CD14-positive monocyte (primary cell): ENCODE results near the gene IQGAP2. TPM values are rescaled to one million over a fixed set of nuclear protein-coding genes. Genes with fewer than 3 reads are reported as not detected.

Source experiments
- DNase-seq, 3 donors: peaks; one replicate each; pipeline ENCODE4 v3.0.0-alpha.2; 2011 to 2022
- H2AFZ ChIP-seq: 2 replicates; pipeline ENCODE4 v1.6.0; 2012; ENCODE audit warnings: mild to moderate bottlenecking, low read depth, low read length, inconsistent platforms; ENCODE audit not compliant: insufficient read depth, poor library complexity, severe bottlenecking
- H3K27ac ChIP-seq, 2 donors: 1 replicate in 1 of 2; 2 replicates in 1 of 2; pipeline ENCODE4 v1.5.1; 2012 to 2013; ENCODE audit warnings: low read length in 2 of 2, control low read depth in 1 of 2, inconsistent platforms in 1 of 2, low read depth in 1 of 2, mild to moderate bottlenecking in 1 of 2
- H3K27me3 ChIP-seq, 2 donors: one replicate each; pipeline versions ENCODE4 v1.6.0 to v1.6.1; 2011 to 2013; ENCODE audit warnings: low read length in 2 of 2; ENCODE audit not compliant: control insufficient read depth in 2 of 2, insufficient read depth in 2 of 2
- H3K36me3 ChIP-seq, 2 donors: replicated peaks in 1 of 2; 1 replicate in 1 of 2; 2 replicates in 1 of 2; pipeline versions ENCODE4 v1.5.1 to v1.6.1; 2012 to 2013; ENCODE audit warnings: low read length in 2 of 2, control low read depth in 1 of 2, inconsistent platforms in 1 of 2, mild to moderate bottlenecking in 1 of 2; ENCODE audit not compliant: insufficient read depth in 2 of 2, control insufficient read depth in 1 of 2
- H3K4me1 ChIP-seq, 2 donors: 1 replicate in 1 of 2; 2 replicates in 1 of 2; pipeline versions ENCODE4 v1.5.1 to v1.6.1; 2012 to 2013; ENCODE audit warnings: low read length in 2 of 2, control low read depth in 1 of 2, inconsistent platforms in 1 of 2, mild to moderate bottlenecking in 1 of 2, moderate library complexity in 1 of 2; ENCODE audit not compliant: insufficient read depth in 2 of 2, control insufficient read depth in 1 of 2
- H3K4me2 ChIP-seq: replicated peaks from 2 replicates; pipeline ENCODE3; 2012; ENCODE audit warnings: low read length, moderate library complexity, mild to moderate bottlenecking; ENCODE audit not compliant: poor library complexity, severe bottlenecking; ENCODE audit errors: extremely low read depth
- H3K4me3 ChIP-seq, 3 experiments: fragments of 200-600 bp in 1 of 3; sonication (generic) in 1 of 3; replicated peaks in 1 of 3; 1 replicate in 2 of 3; 2 replicates in 1 of 3; pipeline ENCODE4 v1.5.1; 2011 to 2013; ENCODE audit warnings: low read length in 3 of 3, mild to moderate bottlenecking in 3 of 3, control low read depth in 2 of 3, low read depth in 2 of 3, inconsistent platforms in 1 of 3, moderate library complexity in 1 of 3
- H3K79me2 ChIP-seq: 2 replicates; pipeline ENCODE4 v1.6.0; 2012; ENCODE audit warnings: mild to moderate bottlenecking, control low read depth, inconsistent platforms, low read length, moderate library complexity; ENCODE audit not compliant: insufficient read depth
- H3K9ac ChIP-seq: 2 replicates; pipeline ENCODE4 v1.6.0; 2017; ENCODE audit warnings: low read length, mild to moderate bottlenecking; ENCODE audit not compliant: insufficient read depth, poor library complexity, severe bottlenecking
- H3K9me3 ChIP-seq, 2 donors: replicated peaks in 1 of 2; 1 replicate in 1 of 2; 2 replicates in 1 of 2; pipeline versions ENCODE4 v1.5.1 to v1.6.1; 2012 to 2013; ENCODE audit warnings: low read length in 2 of 2, control low read depth in 1 of 2; ENCODE audit not compliant: control insufficient read depth in 1 of 2, insufficient read depth in 1 of 2
- H4K20me1 ChIP-seq: 2 replicates; pipeline ENCODE4 v1.6.0; 2012; ENCODE audit warnings: mild to moderate bottlenecking, low read length, control low read depth, moderate library complexity; ENCODE audit not compliant: insufficient read depth
- H3K27ac Mint-ChIP-seq, 7 donors: one replicate each; pipeline ENCODE4 v1.8.0; 2020; ENCODE audit warnings: mild to moderate bottlenecking in 7 of 7, mixed read lengths in 7 of 7, moderate library complexity in 6 of 7, inconsistent platforms in 2 of 7
- H3K27me3 Mint-ChIP-seq, 3 donors: one replicate each; pipeline ENCODE4 v1.8.0; 2021 to 2022; ENCODE audit warnings: low read depth in 3 of 3, mild to moderate bottlenecking in 3 of 3, mixed read lengths in 3 of 3, moderate library complexity in 3 of 3, inconsistent platforms in 1 of 3
- H3K36me3 Mint-ChIP-seq, 2 donors: one replicate each; pipeline ENCODE4 v1.8.0; 2020; ENCODE audit warnings: mixed read lengths in 2 of 2, inconsistent platforms in 1 of 2, mild to moderate bottlenecking in 1 of 2
- H3K4me1 Mint-ChIP-seq: one replicate; pipeline ENCODE4 v1.8.0; 2020; ENCODE audit warnings: mild to moderate bottlenecking, mixed read lengths
- H3K4me3 Mint-ChIP-seq, 2 donors: one replicate each; pipeline ENCODE4 v1.8.0; 2020; ENCODE audit warnings: mild to moderate bottlenecking in 2 of 2, mixed read lengths in 2 of 2, moderate library complexity in 1 of 2
- H3K9me3 Mint-ChIP-seq, 7 donors: one replicate each; pipeline ENCODE4 v1.8.0; 2020 to 2022; ENCODE audit warnings: mixed read lengths in 7 of 7, mild to moderate bottlenecking in 6 of 7, moderate library complexity in 6 of 7, inconsistent platforms in 2 of 7
- WGBS: methylation state at CpG from one replicate; pipeline ENCODE4 v1.1.5; 2013; ENCODE audit warnings: missing lambda C conversion rate; ENCODE audit not compliant: insufficient coverage; 5-methylcytosine and 5-hydroxymethylcytosine counted together
- intact Hi-C, 2 donors: fragments of 100-400 bp; cut with micrococcal nuclease; formaldehyde crosslinking; loops; one replicate each; pipeline versions ENCODE4 v1.15.0 to v1.15.1; 2023
- polyA plus RNA-seq, 3 donors: library from polyadenylated mRNA; depleted of rRNA in 1 of 3; unstranded in 2 of 3; stranded (reverse) in 1 of 3; fragments of 300-500 nt in 2 of 3; fragments of >200 nt in 1 of 3; fragmentation: Illumina TruSeq in 2 of 3; gene quantifications; 1 replicate in 2 of 3; 2 replicates in 1 of 3; pipeline ENCODE4 v1.2.3, GENCODE V29; 2012 to 2021
- TF ChIP-seq, protein P1 (sequence below): fragments of 200-600 bp; IDR thresholded peaks from one replicate; pipeline ENCODE4 v1.8.0; 2022; ENCODE audit warnings: antibody characterized with exemption, mild to moderate bottlenecking

IQGAP2 gene
- polyA plus RNA-seq, 3 donors: 21.4 to 50.9 (median 35.4) TPM

DNA sequence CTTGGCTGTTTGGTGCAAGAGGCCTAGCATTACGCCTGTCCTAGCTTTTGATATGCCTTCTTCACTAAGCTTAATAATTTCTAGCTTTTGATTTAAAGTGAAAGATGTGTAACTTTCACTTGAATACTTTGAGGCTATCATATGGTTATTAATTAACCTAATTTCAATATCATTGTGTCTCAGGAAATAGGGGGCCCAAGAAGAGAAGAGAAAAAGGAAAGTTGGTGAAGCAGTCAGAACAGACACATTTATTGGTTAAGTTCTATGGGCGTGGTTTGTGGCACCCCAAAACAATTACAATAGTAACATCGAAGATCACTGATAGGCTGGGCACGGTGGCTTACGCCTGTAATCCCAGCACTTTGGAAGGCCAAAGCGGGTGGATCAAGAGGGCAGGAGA, 261.0 kb downstream of the IQGAP2 start:
- peaks cover 88 to 99% of the 10 kb centered on the region in 2 donors for H3K36me3 ChIP-seq

DNA sequence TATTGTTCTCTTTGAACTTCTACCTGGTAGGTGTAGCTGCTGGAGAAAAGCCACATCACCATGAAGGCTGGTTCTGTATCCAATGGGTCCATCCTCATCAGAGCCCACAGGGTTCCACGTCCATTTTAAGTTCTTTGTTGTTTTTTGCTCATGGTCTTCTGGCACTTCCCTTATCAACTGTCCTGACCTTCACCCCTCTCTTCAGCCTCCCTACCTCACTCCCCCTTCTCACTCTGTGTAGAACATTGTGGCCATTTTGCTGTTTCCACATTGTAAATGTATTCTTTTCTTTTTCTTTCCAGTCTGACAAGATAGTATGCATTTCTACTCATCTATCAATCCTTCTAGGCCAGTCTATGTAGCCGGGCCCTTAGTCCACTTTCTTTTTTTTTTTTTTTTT, 264.4 kb downstream of the IQGAP2 start:
- Histone ChIP-seq H3K36me3 (peaks cover 88 to 99% of the 10 kb centered on the region in 2 donors), H3K4me1 (no peaks in the 10 kb centered on the region), H2AFZ (no peak overlapping the region), H3K4me2 (no peak overlapping the region), H4K20me1 (no peaks in the 10 kb centered on the region), H3K9ac (no peak overlapping the region), H3K27ac (no peak overlapping the region), H3K79me2 (no peaks in the 10 kb centered on the region), H3K9me3 (no peaks in the 10 kb centered on the region), H3K4me3 (no peak overlapping the region), H3K27me3 (no peaks in the 10 kb centered on the region)
- TF ChIP-seq, protein P1, sequence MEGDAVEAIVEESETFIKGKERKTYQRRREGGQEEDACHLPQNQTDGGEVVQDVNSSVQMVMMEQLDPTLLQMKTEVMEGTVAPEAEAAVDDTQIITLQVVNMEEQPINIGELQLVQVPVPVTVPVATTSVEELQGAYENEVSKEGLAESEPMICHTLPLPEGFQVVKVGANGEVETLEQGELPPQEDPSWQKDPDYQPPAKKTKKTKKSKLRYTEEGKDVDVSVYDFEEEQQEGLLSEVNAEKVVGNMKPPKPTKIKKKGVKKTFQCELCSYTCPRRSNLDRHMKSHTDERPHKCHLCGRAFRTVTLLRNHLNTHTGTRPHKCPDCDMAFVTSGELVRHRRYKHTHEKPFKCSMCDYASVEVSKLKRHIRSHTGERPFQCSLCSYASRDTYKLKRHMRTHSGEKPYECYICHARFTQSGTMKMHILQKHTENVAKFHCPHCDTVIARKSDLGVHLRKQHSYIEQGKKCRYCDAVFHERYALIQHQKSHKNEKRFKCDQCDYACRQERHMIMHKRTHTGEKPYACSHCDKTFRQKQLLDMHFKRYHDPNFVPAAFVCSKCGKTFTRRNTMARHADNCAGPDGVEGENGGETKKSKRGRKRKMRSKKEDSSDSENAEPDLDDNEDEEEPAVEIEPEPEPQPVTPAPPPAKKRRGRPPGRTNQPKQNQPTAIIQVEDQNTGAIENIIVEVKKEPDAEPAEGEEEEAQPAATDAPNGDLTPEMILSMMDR: no peak
- H3K36me3 Mint-ChIP-seq: peaks cover 88 to 92% of the 10 kb centered on the region in 2 donors
- DNase-seq: no peak
- peaks cover 2% of the 10 kb centered on the region for H3K4me1 Mint-ChIP-seq
- intact Hi-C loops: no loop called here
- no peaks in the 10 kb centered on the region for H3K9me3 Mint-ChIP-seq
- WGBS: 88% methylated on average over 1 of the region's 2 CpGs
- H3K27ac Mint-ChIP-seq: peak overlapping the region in 3 of 7 donors; percentile 1 to 24 (median 15)
- no peaks in the 10 kb centered on the region for H3K27me3 Mint-ChIP-seq
- H3K4me3 Mint-ChIP-seq: no peak overlapping the region

More for the DNA sequence above, 261.0 kb downstream of the IQGAP2 start:
- H3K9me3 ChIP-seq: no peaks in the 10 kb centered on the region
- H3K4me1 ChIP-seq: no peaks in the 10 kb centered on the region
- H3K4me3 Mint-ChIP-seq: no peak overlapping the region
- H3K27me3 ChIP-seq: no peaks in the 10 kb centered on the region
- H3K9ac ChIP-seq: no peak overlapping the region
- no peaks in the 10 kb centered on the region for H3K9me3 Mint-ChIP-seq
- peak overlapping the region in 2 of 7 donors; percentile 29 to 68 for H3K27ac Mint-ChIP-seq
- 100% methylated on average over 3 of the region's 6 CpGs for WGBS
- TF ChIP-seq, protein P1: no peak
- no peak overlapping the region for H3K4me2 ChIP-seq
- no peak overlapping the region for H2AFZ ChIP-seq
- H3K79me2 ChIP-seq: no peaks in the 10 kb centered on the region
- H3K4me1 Mint-ChIP-seq: peaks cover 2% of the 10 kb centered on the region
- H3K36me3 Mint-ChIP-seq: peaks cover 88 to 90% of the 10 kb centered on the region in 2 donors
- H3K27me3 Mint-ChIP-seq: no peaks in the 10 kb centered on the region
- intact Hi-C loops: no loop called here
- no peaks in the 10 kb centered on the region for H4K20me1 ChIP-seq
- no peak overlapping the region for H3K4me3 ChIP-seq
- H3K27ac ChIP-seq: no peak overlapping the region
- DNase-seq: no peak
